H1 (cell line): ENCODE results near the gene DLG5. TPM values are rescaled to one million over a fixed set of nuclear protein-coding genes. Genes with fewer than 3 reads are reported as not detected.

ENCODE experiments used
- SP1 ChIP-seq: IDR thresholded peaks from 2 replicates; pipeline ENCODE4 v1.6.1; 2011; ENCODE audit warnings: low read depth, low read length
- ZNF274 ChIP-seq: IDR thresholded peaks from 2 replicates; pipeline ENCODE4 v1.7.0; 2012; ENCODE audit warnings: low read length, borderline replicate concordance; ENCODE audit errors: extremely low read depth
- polyA plus RNA-seq, 7 experiments: library from polyadenylated mRNA; depleted of rRNA in 3 of 7; stranded (reverse) in 5 of 7; unstranded in 2 of 7; fragments of >200 nt in 5 of 7; fragments of 200-250 nt in 2 of 7; gene quantifications; 1 replicate in 5 of 7; 2 replicates in 1 of 7; 4 replicates in 1 of 7; pipeline versions ENCODE4 v1.2.1 to v1.2.3, GENCODE V29; 2011 to 2013; ENCODE audit warnings: missing spikeins in 2 of 7, mixed read lengths in 2 of 7
- total RNA-seq: library from RNA; stranded (reverse); fragmentation: NEBNext Ultra II Directional; extraction: Animal tissue kit (Norgen Biotek cat#: 25700); gene quantifications from 2 replicates; pipeline ENCODE4 v1.2.1, GENCODE V29; 2021

DLG5 gene
- total and polyA plus RNA-seq, 2 of the 8 experiments (the other 6 are each of a cell fraction or from before 2014, with no cell fraction given) = 15.6 to 71.4 TPM

DNA sequence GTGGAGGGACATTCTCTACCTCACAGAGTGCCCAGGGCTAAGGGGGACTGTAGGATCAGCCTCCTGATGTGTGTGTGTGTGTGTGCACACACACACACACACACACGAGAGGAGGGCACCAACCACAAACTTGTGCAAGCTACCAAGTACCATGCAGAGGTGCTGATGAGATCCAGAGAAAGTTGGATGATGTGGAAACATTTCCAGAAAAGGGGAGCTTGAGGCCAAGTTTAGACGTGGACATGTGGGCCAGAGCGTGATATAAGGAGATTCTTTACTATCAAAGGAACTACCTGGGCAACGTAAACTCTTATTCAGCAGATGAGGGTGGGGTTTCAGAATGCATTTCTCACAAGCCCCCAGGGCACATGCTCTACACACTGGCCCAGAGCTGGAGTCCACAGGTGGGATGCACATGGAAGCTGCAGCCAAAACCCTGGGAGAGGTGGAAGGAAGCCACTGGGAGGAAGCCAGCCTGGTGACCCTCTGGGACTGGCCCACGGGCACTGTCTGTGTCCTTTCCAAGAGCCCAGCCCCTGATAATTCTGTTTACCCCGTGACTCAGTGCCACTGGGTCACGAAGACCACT lies 53.5 kb downstream of the DLG5 start (continued):
- TF ChIP-seq SP1 (no peak), ZNF274 (no peak)
